Prostate gland (tissue), 2 donors: ENCODE data around the gene AKNA.

Source experiments
- POLR2A ChIP-seq: fragments of 450-650 bp; IDR thresholded peaks from one replicate; pipeline ENCODE4 v1.6.1; 2016; ENCODE audit warnings: antibody characterized with exemption, mild to moderate bottlenecking
- TF ChIP-seq, protein P1 (sequence below), 4 experiments: fragments of 200-600 bp in 2 of 4; fragments of 450-650 bp in 2 of 4; sonication (generic) in 2 of 4; IDR thresholded peaks; 1 replicate in 3 of 4; 2 replicates in 1 of 4; pipeline ENCODE4 v1.5.1; 2016 to 2019; ENCODE audit warnings: antibody characterized with exemption in 4 of 4, mild to moderate bottlenecking in 2 of 4, moderate library complexity in 2 of 4

DNA sequence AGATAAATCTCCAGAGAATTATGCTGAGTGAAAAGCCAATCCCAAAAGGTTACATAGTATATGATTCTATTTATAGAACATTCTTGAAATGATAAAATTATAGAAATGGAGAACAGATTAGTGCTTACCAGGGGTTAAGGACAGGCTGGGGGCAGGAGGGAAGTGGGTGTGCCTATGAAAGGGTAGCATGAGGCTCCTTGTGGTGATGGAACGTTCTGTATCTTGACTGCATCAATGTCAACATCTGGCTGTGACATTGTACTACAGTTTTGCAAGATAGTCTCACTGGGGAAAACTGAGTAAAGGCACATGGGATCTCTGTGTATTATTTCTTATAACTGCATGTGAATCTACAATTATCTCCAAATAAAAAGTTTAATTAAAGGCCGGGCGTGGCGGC is 35.9 kb downstream of the AKNA start:
- TF ChIP-seq, protein P1, sequence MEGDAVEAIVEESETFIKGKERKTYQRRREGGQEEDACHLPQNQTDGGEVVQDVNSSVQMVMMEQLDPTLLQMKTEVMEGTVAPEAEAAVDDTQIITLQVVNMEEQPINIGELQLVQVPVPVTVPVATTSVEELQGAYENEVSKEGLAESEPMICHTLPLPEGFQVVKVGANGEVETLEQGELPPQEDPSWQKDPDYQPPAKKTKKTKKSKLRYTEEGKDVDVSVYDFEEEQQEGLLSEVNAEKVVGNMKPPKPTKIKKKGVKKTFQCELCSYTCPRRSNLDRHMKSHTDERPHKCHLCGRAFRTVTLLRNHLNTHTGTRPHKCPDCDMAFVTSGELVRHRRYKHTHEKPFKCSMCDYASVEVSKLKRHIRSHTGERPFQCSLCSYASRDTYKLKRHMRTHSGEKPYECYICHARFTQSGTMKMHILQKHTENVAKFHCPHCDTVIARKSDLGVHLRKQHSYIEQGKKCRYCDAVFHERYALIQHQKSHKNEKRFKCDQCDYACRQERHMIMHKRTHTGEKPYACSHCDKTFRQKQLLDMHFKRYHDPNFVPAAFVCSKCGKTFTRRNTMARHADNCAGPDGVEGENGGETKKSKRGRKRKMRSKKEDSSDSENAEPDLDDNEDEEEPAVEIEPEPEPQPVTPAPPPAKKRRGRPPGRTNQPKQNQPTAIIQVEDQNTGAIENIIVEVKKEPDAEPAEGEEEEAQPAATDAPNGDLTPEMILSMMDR (IDR thresholded peaks at IDR 0.05): no peak
- TF ChIP-seq POLR2A: no peak
